Large intestine (tissue), 12 donors: Measurements from ENCODE around the gene CRACR2B. TPM values are rescaled to one million over a fixed set of nuclear protein-coding genes. Genes with fewer than 3 reads are reported as not detected.
A peak's percentile ranks its signal among the peaks of the same experiment; 100 is the strongest.

ENCODE experiments used
- DNase-seq, 2 donors: peaks; one replicate each; pipeline versions ENCODE4 v3.0.0 to v3.0.0-alpha.2; 2013
- H3K27ac ChIP-seq: one replicate; pipeline ENCODE4 v1.5.1; 2013; ENCODE audit warnings: low read length
- H3K27me3 ChIP-seq: 2 replicates; pipeline ENCODE4 v1.6.1; 2013; ENCODE audit warnings: low read length; ENCODE audit not compliant: control insufficient read depth, insufficient read depth
- H3K36me3 ChIP-seq: 2 replicates; pipeline ENCODE4 v1.6.1; 2013; ENCODE audit warnings: low read length; ENCODE audit not compliant: control insufficient read depth, insufficient read depth
- H3K4me1 ChIP-seq: one replicate; pipeline ENCODE4 v1.6.1; 2013; ENCODE audit warnings: low read length; ENCODE audit not compliant: control insufficient read depth, insufficient read depth
- H3K4me3 ChIP-seq: one replicate; pipeline ENCODE4 v1.5.1; 2013; ENCODE audit warnings: low read length
- H3K9me3 ChIP-seq: one replicate; pipeline ENCODE4 v1.6.1; 2013; ENCODE audit warnings: mild to moderate bottlenecking, low read depth, low read length, moderate library complexity; ENCODE audit not compliant: control insufficient read depth
- WGBS: methylation state at CpG from one replicate; pipeline ENCODE4 v1.1.5; 2013; ENCODE audit warnings: low lambda C conversion rate; ENCODE audit not compliant: insufficient coverage; 5-methylcytosine and 5-hydroxymethylcytosine counted together
- long read RNA-seq, 11 donors: transcript quantifications; one replicate each; lab custom pipeline, GENCODE V29; 2026
- polyA plus RNA-seq: library from polyadenylated mRNA; unstranded; fragments of 120-200 nt; gene quantifications from one replicate; pipeline ENCODE4 v1.2.1, GENCODE V29; 2013

CRACR2B gene
- polyA plus RNA-seq = 34.4 TPM
- long read RNA-seq, donor 1, partial matches to known transcripts = 0 of 1 reads
- long read RNA-seq, donor 1, other reads (novel, unspliced or antisense) = 0 of 1 reads
- long read RNA-seq, donor 2, partial matches to known transcripts = 11 of 15 reads
- long read RNA-seq, donor 2, other reads (novel, unspliced or antisense) = 0 of 15 reads
- long read RNA-seq, donor 3 = 0 reads
- long read RNA-seq, donor 4, partial matches to known transcripts = 0 of 1 reads
- long read RNA-seq, donor 4, other reads (novel, unspliced or antisense) = 0 of 1 reads
- long read RNA-seq, donor 5, partial matches to known transcripts = 14 of 14 reads
- long read RNA-seq, donor 5, other reads (novel, unspliced or antisense) = 0 of 14 reads
- long read RNA-seq, donor 6, partial matches to known transcripts = 0 of 4 reads
- long read RNA-seq, donor 6, other reads (novel, unspliced or antisense) = 0 of 4 reads
- long read RNA-seq, donor 7, partial matches to known transcripts = 9 of 11 reads
- long read RNA-seq, donor 7, other reads (novel, unspliced or antisense) = 0 of 11 reads
- long read RNA-seq, donor 8, partial matches to known transcripts = 25 of 32 reads
- long read RNA-seq, donor 8, other reads (novel, unspliced or antisense) = 0 of 32 reads
- long read RNA-seq, donor 9, partial matches to known transcripts = 0 of 2 reads
- long read RNA-seq, donor 9, other reads (novel, unspliced or antisense) = 0 of 2 reads
- long read RNA-seq, donor 10, partial matches to known transcripts = 12 of 16 reads
- long read RNA-seq, donor 10, other reads (novel, unspliced or antisense) = 0 of 16 reads
- long read RNA-seq, donor 11, partial matches to known transcripts = 0 of 2 reads
- long read RNA-seq, donor 11, other reads (novel, unspliced or antisense) = 0 of 2 reads

- no CpG with 5 or more reads among the region's 5 CpGs for WGBS
- peaks cover 68% of the 10 kb centered on the region for H3K4me1 ChIP-seq
- peak within 1 kb of the TSS; percentile 57 for H3K4me3 ChIP-seq
- peaks cover 55% of the 10 kb centered on the region for H3K27me3 ChIP-seq
- H3K9me3 ChIP-seq = no peaks in the 10 kb centered on the region
- H3K36me3 ChIP-seq = peaks cover 20% of the 10 kb centered on the region
- H3K27ac ChIP-seq = peak within 1 kb of the TSS; percentile 98
- peak; percentile 81 to 92 for DNase-seq
Measured at GRCh38 chr11:827897-828192, at the start of gene CRACR2B. TSS of gene CRACR2B (plus strand) at chr11:827919. CDS start at chr11:828608, 689 bp downstream.

- peaks cover 20% of the 10 kb centered on the region for H3K36me3 ChIP-seq
- no peaks in the 10 kb centered on the region for H3K9me3 ChIP-seq
- H3K27me3 ChIP-seq = no peaks in the 10 kb centered on the region
- H3K4me1 ChIP-seq = peaks cover 38% of the 10 kb centered on the region
- peak overlapping the region; percentile 7 for H3K27ac ChIP-seq
- DNase-seq = no peak
- no peak overlapping the region for H3K4me3 ChIP-seq
- no CpG with 5 or more reads among the region's 23 CpGs for WGBS
Measured at GRCh38 chr11:778976-779954, 48.5 kb upstream of the CRACR2B start.

- H3K4me3 ChIP-seq = no peak overlapping the region
- H3K36me3 ChIP-seq = peaks cover 13% of the 10 kb centered on the region
- no peaks in the 10 kb centered on the region for H3K9me3 ChIP-seq
- H3K4me1 ChIP-seq = peaks cover 36% of the 10 kb centered on the region
- H3K27ac ChIP-seq = no peak overlapping the region
- DNase-seq = no peak
- no CpG with 5 or more reads among the region's 16 CpGs for WGBS
- H3K27me3 ChIP-seq = no peaks in the 10 kb centered on the region
Measured at GRCh38 chr11:779955-780532, 47.7 kb upstream of the CRACR2B start.

- no peak overlapping the region for H3K4me3 ChIP-seq
- H3K9me3 ChIP-seq = no peaks in the 10 kb centered on the region
- DNase-seq = no peak
- H3K27me3 ChIP-seq = no peaks in the 10 kb centered on the region
- WGBS = 80% methylated on average over 3 of the region's 36 CpGs
- no peak overlapping the region for H3K27ac ChIP-seq
- H3K36me3 ChIP-seq = peaks cover 12% of the 10 kb centered on the region
- H3K4me1 ChIP-seq = peaks cover 27% of the 10 kb centered on the region
Measured at GRCh38 chr11:782264-783174, 45.2 kb upstream of the CRACR2B start.

- WGBS = no CpG with 5 or more reads among the region's 24 CpGs
- H3K27ac ChIP-seq = peak overlapping the region; percentile 8
- H3K27me3 ChIP-seq = peaks cover under 1% of the 10 kb centered on the region
- no peak overlapping the region for H3K4me3 ChIP-seq
- no peaks in the 10 kb centered on the region for H3K9me3 ChIP-seq
- DNase-seq = peak; percentile 83 to 90
- H3K4me1 ChIP-seq = peaks cover 20% of the 10 kb centered on the region
- peaks cover 12% of the 10 kb centered on the region for H3K36me3 ChIP-seq
Measured at GRCh38 chr11:783581-784015, 44.1 kb upstream of the CRACR2B start.

GRCh38 chr11:786235-787083, 41.3 kb upstream of the CRACR2B start:
- H3K36me3 ChIP-seq = no peaks in the 10 kb centered on the region
- no peak for DNase-seq
- H3K27me3 ChIP-seq = peaks cover 15% of the 10 kb centered on the region
- H3K4me3 ChIP-seq = no peak overlapping the region
- peaks cover 11% of the 10 kb centered on the region for H3K4me1 ChIP-seq
- no CpG with 5 or more reads among the region's 24 CpGs for WGBS
- H3K27ac ChIP-seq = no peak overlapping the region
- no peaks in the 10 kb centered on the region for H3K9me3 ChIP-seq

GRCh38 chr11:787084-787675, 40.5 kb upstream of the CRACR2B start:
- Histone ChIP-seq H3K27me3 (peaks cover 15% of the 10 kb centered on the region), H3K27ac (no peak overlapping the region), H3K4me1 (peaks cover 11% of the 10 kb centered on the region), H3K36me3 (peaks cover 2% of the 10 kb centered on the region), H3K9me3 (no peaks in the 10 kb centered on the region), H3K4me3 (no peak overlapping the region)
- DNase-seq = no peak
- no CpG with 5 or more reads among the region's 24 CpGs for WGBS

- H3K36me3 ChIP-seq = peaks cover 3% of the 10 kb centered on the region
- H3K27me3 ChIP-seq = peaks cover 15% of the 10 kb centered on the region
- WGBS = no CpG with 5 or more reads among the region's 28 CpGs
- DNase-seq = no peak
- H3K9me3 ChIP-seq = no peaks in the 10 kb centered on the region
- H3K4me1 ChIP-seq = peaks cover 5% of the 10 kb centered on the region
- H3K4me3 ChIP-seq = no peak overlapping the region
- H3K27ac ChIP-seq = no peak overlapping the region
Measured at GRCh38 chr11:788009-788640, 39.6 kb upstream of the CRACR2B start.
